GM21737 (cell line): ENCODE measurements around the gene MYL9.

Experiments
- ATAC-seq: cut with Tn5 transposase; IDR thresholded peaks from one replicate; pipeline ENCODE4 v1.9.1; 2021; ENCODE audit warnings: mild to moderate bottlenecking, moderate library complexity; ENCODE audit not compliant: unreplicated experiment

MYL9 gene

DNA sequence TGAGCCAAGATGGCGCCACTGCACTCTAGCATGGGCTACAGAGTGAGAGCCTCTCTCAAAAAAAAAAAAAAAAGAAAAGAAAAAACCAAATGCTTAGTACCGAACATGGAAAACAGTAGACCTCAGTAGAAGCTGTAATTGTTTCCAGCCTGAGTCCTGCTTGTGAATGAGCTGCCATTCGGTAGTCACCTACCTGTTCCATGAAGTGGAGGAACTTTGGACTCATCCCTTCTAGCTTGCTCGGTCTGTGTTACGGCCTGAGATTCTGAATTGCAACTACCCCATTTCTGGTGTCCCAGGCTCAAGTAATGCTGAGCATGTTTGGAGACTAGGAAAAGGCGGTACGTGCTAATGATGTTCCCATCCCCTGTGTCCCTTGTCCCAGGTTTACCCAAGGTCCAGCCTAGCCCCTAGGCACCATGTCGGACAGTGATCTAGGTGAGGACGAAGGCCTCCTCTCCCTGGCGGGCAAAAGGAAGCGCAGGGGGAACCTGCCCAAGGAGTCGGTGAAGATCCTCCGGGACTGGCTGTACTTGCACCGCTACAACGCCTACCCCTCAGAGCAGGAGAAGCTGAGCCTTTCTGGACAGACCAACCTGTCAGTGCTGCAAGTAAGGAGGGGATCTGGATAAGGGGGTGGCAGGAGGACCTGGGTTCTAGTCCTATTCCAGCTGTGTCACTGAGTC, 37.2 kb downstream of the MYL9 start:
- ATAC-seq = no peak

DNA sequence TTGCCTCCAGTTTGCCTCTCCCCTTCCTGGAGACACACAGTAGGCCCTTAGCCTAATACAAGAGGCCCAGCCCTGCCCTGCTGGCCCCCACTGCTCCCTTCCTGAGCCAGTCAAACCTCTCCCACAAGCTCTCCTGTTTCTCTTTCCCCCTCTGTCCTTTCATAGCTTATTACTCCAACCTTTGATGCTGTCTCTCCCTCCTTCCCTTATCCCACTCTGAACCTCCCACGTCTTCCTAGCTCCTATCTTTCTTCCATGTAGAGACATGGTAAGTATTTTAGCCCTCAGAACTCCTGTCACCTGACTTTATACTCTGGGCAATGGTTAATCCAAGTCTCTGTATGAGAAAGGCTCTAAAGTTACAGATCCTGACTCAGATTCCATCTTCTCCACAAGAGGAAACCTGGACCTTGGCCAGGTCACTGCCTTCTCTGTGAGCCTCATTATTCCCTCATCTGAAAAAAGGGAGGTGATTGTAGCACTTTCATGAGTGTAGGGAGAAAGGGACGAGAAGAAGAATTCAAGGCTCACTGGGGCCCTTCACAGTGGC, 38.8 kb downstream of the MYL9 start:
- ATAC-seq = no peak

DNA sequence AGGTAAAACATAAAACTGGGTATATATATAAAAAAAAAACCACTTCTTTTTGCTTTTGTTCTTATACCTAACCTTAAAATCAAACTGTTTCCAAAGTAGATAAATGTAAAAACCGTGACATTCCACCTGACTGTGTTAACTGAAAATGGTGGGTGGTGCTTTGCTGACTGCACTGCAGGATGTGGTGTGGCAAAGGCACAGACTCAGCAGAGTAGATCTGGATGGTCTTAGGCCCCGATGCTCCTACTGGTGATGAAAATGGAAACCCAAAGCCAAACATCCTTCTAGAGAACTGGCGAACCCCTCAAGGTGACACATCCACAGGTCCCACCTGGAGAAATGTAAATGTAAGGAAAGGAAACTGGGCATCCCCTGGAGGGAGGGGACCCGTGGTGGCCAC, 41.0 kb downstream of the MYL9 start:
- ATAC-seq = no peak

DNA sequence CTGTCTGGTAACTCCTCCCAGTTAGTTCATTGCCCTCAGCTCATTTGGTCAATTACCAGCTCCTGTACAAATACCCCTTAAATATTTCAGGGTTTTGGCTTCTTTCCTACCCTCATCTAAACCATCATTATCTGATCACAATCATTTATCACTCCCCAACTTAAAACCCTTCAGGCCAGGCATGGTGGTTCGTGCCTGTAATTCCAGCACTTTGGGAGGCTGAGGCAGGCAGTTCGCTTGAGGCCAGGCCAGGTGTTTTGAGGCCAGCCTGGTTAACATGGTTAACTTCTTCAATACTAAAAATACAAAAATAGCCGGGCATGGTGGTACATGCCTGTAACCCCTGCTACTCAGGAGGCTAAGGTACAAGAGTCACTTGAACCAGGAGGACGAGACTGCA, 41.5 kb downstream of the MYL9 start:
- no peak for ATAC-seq

DNA sequence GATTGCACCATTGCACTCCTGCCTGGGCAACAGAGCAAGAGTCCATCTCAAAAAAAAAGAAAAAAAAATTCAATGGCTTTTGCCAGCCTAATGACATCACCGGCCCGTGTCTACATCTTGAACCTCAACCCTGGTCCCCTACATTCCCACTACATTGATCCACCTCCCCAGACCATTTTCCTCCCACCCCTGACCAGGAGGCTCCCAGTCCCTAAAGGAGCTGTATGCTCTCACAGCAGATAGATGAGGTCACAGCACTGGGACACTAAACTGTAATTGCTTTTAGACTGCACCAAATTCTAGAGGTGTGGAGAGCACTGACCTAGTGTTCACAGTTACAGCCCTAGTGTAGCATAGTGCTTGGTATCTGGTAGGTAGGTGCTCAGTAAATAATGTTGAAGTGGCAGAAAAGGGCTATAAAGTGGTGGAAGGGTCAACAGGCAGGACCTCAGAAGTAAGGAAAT, 42.7 kb downstream of the MYL9 start:
- no peak for ATAC-seq

DNA sequence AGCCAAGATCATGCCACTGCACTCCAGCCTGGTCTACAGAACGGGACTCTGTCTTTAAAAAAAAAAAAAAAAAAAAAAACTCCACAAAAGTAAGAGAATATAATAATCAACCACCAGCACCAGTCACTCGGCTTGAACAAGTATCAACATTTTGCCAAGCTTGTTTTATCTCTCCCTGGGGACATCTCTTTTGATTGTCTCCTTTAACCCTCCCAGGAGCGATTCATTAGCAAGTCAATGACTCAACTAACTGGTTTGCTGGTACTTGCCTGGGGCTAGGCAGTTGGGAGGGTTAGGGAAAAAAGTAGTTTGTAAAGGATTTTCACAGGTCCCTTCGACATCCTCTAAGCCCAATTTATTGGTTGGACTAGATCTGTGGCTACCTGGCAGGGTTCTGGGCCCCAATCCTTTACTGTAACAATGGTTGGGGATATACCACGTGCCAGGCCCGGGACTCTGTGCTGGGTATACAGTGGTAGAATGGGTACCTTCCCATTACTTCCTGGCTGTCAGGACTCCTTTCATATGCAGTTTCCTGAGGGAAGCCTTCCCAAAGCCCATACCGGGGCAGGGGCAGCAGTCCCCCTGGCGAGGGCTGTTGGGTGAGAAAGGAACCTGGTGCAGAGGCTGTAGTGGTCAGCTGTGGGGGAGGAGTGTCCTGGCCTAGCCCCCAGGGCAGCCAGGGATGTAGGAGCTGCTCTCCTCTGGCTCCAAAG, 44.2 kb downstream of the MYL9 start:
- ATAC-seq = no peak

DNA sequence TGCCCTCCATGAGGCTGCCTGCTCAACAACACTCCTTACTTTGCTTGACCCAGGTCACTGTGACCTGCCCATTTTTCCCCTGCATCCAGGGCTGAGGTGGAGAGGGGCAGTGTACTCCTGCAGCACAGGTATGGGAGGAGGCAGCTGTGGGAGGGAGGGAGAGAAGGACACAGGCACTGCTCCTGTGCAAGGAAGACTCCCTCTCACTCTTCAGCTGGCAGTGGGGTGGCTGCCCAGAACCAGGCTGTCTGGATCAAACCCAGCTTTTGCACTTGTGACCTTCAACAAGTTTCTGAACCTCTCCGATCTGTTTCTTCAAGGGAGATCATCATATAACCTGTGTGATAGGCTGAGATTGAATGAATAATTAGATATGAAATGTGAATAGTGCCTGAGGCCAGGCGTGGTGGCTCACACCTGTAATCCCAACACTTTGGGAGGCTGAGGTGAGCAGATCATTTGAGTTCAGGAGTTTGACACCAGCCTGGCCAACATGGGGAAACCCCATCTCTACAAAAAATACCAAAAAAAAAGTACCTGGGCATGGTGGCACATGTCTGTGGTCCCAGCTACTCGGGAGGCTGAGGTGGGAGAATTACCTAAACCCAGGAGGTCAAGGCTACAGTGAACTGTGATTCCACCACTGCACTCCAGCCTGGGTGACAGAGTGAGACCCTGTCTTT, 46.2 kb downstream of the MYL9 start:
- ATAC-seq = no peak

DNA sequence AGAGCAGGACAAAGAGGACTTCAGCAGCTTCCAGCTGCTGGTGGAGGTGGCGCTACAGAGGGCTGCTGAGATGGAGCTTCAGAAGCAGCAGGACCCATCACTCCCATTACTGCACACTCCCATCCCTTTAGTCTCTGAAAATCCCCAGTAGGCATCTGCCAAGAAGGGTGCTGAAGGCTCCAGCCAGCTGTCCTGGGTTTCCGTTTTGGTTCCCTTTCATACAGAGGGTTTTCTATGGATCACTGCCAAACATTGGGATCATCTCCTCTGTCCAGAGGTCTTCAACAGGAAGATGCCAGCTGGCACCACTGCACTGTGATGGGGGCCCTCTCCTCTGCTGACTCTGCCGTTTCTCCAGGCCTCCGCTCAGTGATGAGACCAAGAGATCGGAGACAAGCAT, 50.0 kb downstream of the MYL9 start:
- no peak for ATAC-seq

DNA sequence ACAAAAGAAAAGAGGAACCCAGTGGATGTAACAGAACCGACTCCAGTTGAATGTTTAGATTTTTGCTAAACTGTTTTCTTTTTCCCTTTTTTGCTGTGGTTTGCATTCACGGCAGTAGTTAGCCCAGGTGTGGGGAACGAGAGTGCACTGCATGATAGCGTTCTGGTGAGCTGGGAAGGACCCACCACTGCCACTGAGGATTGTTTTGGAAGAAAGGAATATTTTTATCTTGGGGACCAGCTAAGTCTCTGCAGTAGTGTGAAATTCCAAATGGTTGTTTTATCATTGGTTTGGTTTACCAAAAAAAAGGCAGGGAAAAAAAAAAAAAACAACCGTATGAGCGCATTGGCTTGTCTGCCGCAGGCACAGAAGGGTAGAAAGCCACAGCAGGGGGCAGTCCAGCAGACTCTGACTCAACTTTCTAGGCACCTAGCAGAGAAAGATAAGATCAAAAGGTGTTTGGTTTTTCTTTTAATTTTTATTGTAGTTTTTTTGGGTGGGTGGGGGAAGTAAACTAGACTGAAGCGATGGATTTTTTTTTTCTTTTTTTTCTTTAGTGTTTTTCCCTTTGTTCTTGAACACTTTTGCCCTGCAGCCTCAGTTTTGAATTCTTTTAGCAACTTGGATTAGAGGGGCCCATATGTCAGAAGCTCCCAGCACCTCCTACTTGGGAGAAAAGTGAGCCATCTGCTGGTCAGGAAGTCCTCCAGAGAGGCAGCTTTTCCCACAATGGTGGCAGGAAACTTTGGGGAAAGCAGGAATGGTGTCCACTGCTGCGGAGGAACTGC, 50.7 kb downstream of the MYL9 start:
- ATAC-seq = no peak

DNA sequence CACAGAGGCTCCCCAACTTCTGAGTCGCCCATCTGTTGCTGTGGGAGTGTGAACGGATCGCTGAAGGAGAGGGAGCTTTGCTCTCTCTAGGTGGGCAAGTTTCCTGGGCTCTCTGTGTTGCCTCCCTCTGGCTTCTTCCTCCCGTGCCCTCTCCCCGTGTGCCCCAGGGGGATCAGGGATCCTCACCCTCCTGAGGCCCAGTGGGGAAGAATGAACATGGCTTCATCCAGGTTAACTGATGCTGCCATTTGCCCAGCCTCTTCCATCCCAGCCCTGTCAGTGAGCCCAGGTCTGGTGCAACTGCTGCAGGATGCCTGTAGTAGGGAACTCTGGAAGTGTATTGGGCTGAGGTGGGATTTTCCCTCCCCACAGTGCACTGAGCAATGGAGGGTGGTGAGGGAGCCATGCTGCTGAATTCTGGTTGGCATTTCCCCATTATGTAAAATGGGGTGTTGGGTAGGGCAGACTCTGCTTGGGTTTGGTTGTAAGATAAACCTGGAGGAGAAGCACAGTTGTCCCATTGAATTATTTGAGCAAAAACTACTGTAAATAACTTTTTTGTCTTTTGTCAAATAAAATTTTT, 52.1 kb downstream of the MYL9 start:
- no peak for ATAC-seq

DNA sequence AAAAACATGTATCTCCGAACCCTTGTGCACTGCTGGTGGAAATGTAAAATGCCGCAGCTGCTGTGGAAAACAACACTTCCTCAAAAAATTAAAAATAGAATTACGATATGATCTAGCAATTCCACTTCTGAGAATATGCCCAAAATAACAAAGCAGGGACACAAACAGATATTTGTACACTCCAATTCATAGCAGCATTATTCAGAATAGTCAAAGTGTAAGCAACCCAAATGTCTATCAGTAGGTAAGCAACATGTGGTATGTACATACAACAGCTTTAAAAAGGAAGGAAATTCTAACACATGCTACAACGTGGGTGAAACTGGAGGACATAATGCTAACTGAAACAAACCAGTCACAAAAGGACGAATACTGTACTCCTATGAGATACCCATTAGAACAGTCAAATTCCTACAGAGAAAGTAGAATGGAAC, 58.6 kb downstream of the MYL9 start:
- ATAC-seq = no peak
